CD14-positive monocyte (primary cell): ENCODE measurements around the gene HCRTR1. TPM values are rescaled to one million over a fixed set of nuclear protein-coding genes. Genes with fewer than 3 reads are reported as not detected.
A peak's percentile ranks its signal among the peaks of the same experiment; 100 is the strongest.

Experiments
- DNase-seq, 3 donors: peaks; one replicate each; pipeline ENCODE4 v3.0.0-alpha.2; 2011 to 2022
- H2AFZ ChIP-seq: 2 replicates; pipeline ENCODE4 v1.6.0; 2012; ENCODE audit warnings: mild to moderate bottlenecking, low read depth, low read length, inconsistent platforms; ENCODE audit not compliant: insufficient read depth, poor library complexity, severe bottlenecking
- H3K27ac ChIP-seq, 2 donors: 1 replicate in 1 of 2; 2 replicates in 1 of 2; pipeline ENCODE4 v1.5.1; 2012 to 2013; ENCODE audit warnings: low read length in 2 of 2, control low read depth in 1 of 2, inconsistent platforms in 1 of 2, low read depth in 1 of 2, mild to moderate bottlenecking in 1 of 2
- H3K27me3 ChIP-seq, 2 donors: one replicate each; pipeline versions ENCODE4 v1.6.0 to v1.6.1; 2011 to 2013; ENCODE audit warnings: low read length in 2 of 2; ENCODE audit not compliant: control insufficient read depth in 2 of 2, insufficient read depth in 2 of 2
- H3K36me3 ChIP-seq, 2 donors: replicated peaks in 1 of 2; 1 replicate in 1 of 2; 2 replicates in 1 of 2; pipeline versions ENCODE4 v1.5.1 to v1.6.1; 2012 to 2013; ENCODE audit warnings: low read length in 2 of 2, control low read depth in 1 of 2, inconsistent platforms in 1 of 2, mild to moderate bottlenecking in 1 of 2; ENCODE audit not compliant: insufficient read depth in 2 of 2, control insufficient read depth in 1 of 2
- H3K4me1 ChIP-seq, 2 donors: 1 replicate in 1 of 2; 2 replicates in 1 of 2; pipeline versions ENCODE4 v1.5.1 to v1.6.1; 2012 to 2013; ENCODE audit warnings: low read length in 2 of 2, control low read depth in 1 of 2, inconsistent platforms in 1 of 2, mild to moderate bottlenecking in 1 of 2, moderate library complexity in 1 of 2; ENCODE audit not compliant: insufficient read depth in 2 of 2, control insufficient read depth in 1 of 2
- H3K4me2 ChIP-seq: replicated peaks from 2 replicates; pipeline ENCODE3; 2012; ENCODE audit warnings: low read length, moderate library complexity, mild to moderate bottlenecking; ENCODE audit not compliant: poor library complexity, severe bottlenecking; ENCODE audit errors: extremely low read depth
- H3K4me3 ChIP-seq, 3 experiments: fragments of 200-600 bp in 1 of 3; sonication (generic) in 1 of 3; replicated peaks in 1 of 3; 1 replicate in 2 of 3; 2 replicates in 1 of 3; pipeline ENCODE4 v1.5.1; 2011 to 2013; ENCODE audit warnings: low read length in 3 of 3, mild to moderate bottlenecking in 3 of 3, control low read depth in 2 of 3, low read depth in 2 of 3, inconsistent platforms in 1 of 3, moderate library complexity in 1 of 3
- H3K79me2 ChIP-seq: 2 replicates; pipeline ENCODE4 v1.6.0; 2012; ENCODE audit warnings: mild to moderate bottlenecking, control low read depth, inconsistent platforms, low read length, moderate library complexity; ENCODE audit not compliant: insufficient read depth
- H3K9ac ChIP-seq: 2 replicates; pipeline ENCODE4 v1.6.0; 2017; ENCODE audit warnings: low read length, mild to moderate bottlenecking; ENCODE audit not compliant: insufficient read depth, poor library complexity, severe bottlenecking
- H3K9me3 ChIP-seq, 2 donors: replicated peaks in 1 of 2; 1 replicate in 1 of 2; 2 replicates in 1 of 2; pipeline versions ENCODE4 v1.5.1 to v1.6.1; 2012 to 2013; ENCODE audit warnings: low read length in 2 of 2, control low read depth in 1 of 2; ENCODE audit not compliant: control insufficient read depth in 1 of 2, insufficient read depth in 1 of 2
- H4K20me1 ChIP-seq: 2 replicates; pipeline ENCODE4 v1.6.0; 2012; ENCODE audit warnings: mild to moderate bottlenecking, low read length, control low read depth, moderate library complexity; ENCODE audit not compliant: insufficient read depth
- H3K27ac Mint-ChIP-seq, 7 donors: one replicate each; pipeline ENCODE4 v1.8.0; 2020; ENCODE audit warnings: mild to moderate bottlenecking in 7 of 7, mixed read lengths in 7 of 7, moderate library complexity in 6 of 7, inconsistent platforms in 2 of 7
- H3K27me3 Mint-ChIP-seq, 3 donors: one replicate each; pipeline ENCODE4 v1.8.0; 2021 to 2022; ENCODE audit warnings: low read depth in 3 of 3, mild to moderate bottlenecking in 3 of 3, mixed read lengths in 3 of 3, moderate library complexity in 3 of 3, inconsistent platforms in 1 of 3
- H3K36me3 Mint-ChIP-seq, 2 donors: one replicate each; pipeline ENCODE4 v1.8.0; 2020; ENCODE audit warnings: mixed read lengths in 2 of 2, inconsistent platforms in 1 of 2, mild to moderate bottlenecking in 1 of 2
- H3K4me1 Mint-ChIP-seq: one replicate; pipeline ENCODE4 v1.8.0; 2020; ENCODE audit warnings: mild to moderate bottlenecking, mixed read lengths
- H3K4me3 Mint-ChIP-seq, 2 donors: one replicate each; pipeline ENCODE4 v1.8.0; 2020; ENCODE audit warnings: mild to moderate bottlenecking in 2 of 2, mixed read lengths in 2 of 2, moderate library complexity in 1 of 2
- H3K9me3 Mint-ChIP-seq, 7 donors: one replicate each; pipeline ENCODE4 v1.8.0; 2020 to 2022; ENCODE audit warnings: mixed read lengths in 7 of 7, mild to moderate bottlenecking in 6 of 7, moderate library complexity in 6 of 7, inconsistent platforms in 2 of 7
- CTCF ChIP-seq: fragments of 200-600 bp; IDR thresholded peaks from one replicate; pipeline ENCODE4 v1.8.0; 2022; ENCODE audit warnings: antibody characterized with exemption, mild to moderate bottlenecking
- WGBS: methylation state at CpG from one replicate; pipeline ENCODE4 v1.1.5; 2013; ENCODE audit warnings: missing lambda C conversion rate; ENCODE audit not compliant: insufficient coverage; 5-methylcytosine and 5-hydroxymethylcytosine counted together
- intact Hi-C, 2 donors: fragments of 100-400 bp; cut with micrococcal nuclease; formaldehyde crosslinking; loops; one replicate each; pipeline versions ENCODE4 v1.15.0 to v1.15.1; 2023
- polyA plus RNA-seq, 3 donors: library from polyadenylated mRNA; depleted of rRNA in 1 of 3; unstranded in 2 of 3; stranded (reverse) in 1 of 3; fragments of 300-500 nt in 2 of 3; fragments of >200 nt in 1 of 3; fragmentation: Illumina TruSeq in 2 of 3; gene quantifications; 1 replicate in 2 of 3; 2 replicates in 1 of 3; pipeline ENCODE4 v1.2.3, GENCODE V29; 2012 to 2021

HCRTR1 gene
- polyA plus RNA-seq, 3 donors = not detected

GRCh38 chr1:31624731-31625514 lies 7.4 kb downstream of the HCRTR1 start:
- H3K9me3 Mint-ChIP-seq = peaks cover 0 to 2% (median 0%) of the 10 kb centered on the region in 7 donors
- H3K27me3 Mint-ChIP-seq = peaks cover 0 to 3% (median 0%) of the 10 kb centered on the region in 3 donors
- H3K4me3 Mint-ChIP-seq = no peak overlapping the region
- 96% methylated on average over 5 of the region's 16 CpGs for WGBS
- Histone ChIP-seq H3K9ac (no peak overlapping the region), H3K4me2 (no peak overlapping the region), H3K27me3 (no peaks in the 10 kb centered on the region), H2AFZ (no peak overlapping the region), H3K4me1 (peaks cover 9 to 14% of the 10 kb centered on the region in 2 donors), H3K4me3 (no peak overlapping the region), H3K36me3 (peaks cover 25 to 37% of the 10 kb centered on the region in 2 donors), H3K9me3 (no peaks in the 10 kb centered on the region), H3K79me2 (no peaks in the 10 kb centered on the region), H3K27ac (peak overlapping the region in 1 of 2 donors; percentile 48), H4K20me1 (no peaks in the 10 kb centered on the region)
- no peak for DNase-seq
- H3K27ac Mint-ChIP-seq = peak overlapping the region in 5 of 7 donors; percentile 12 to 65 (median 31)
- peaks cover 42 to 43% of the 10 kb centered on the region in 2 donors for H3K36me3 Mint-ChIP-seq
- H3K4me1 Mint-ChIP-seq = peaks cover 16% of the 10 kb centered on the region
- intact Hi-C loops = no loop called here
- TF ChIP-seq CTCF = no peak

- Histone ChIP-seq H3K4me1 (peaks cover 9 to 14% of the 10 kb centered on the region in 2 donors), H3K27ac (no peak overlapping the region), H3K9ac (no peak overlapping the region), H3K9me3 (no peaks in the 10 kb centered on the region), H3K27me3 (no peaks in the 10 kb centered on the region), H3K4me3 (no peak overlapping the region), H2AFZ (no peak overlapping the region), H3K36me3 (peaks cover 33 to 44% of the 10 kb centered on the region in 2 donors), H4K20me1 (no peaks in the 10 kb centered on the region), H3K79me2 (no peaks in the 10 kb centered on the region), H3K4me2 (no peak overlapping the region)
- no peak overlapping the region for H3K4me3 Mint-ChIP-seq
- H3K4me1 Mint-ChIP-seq = peaks cover 16% of the 10 kb centered on the region
- peaks cover 0 to 2% (median 0%) of the 10 kb centered on the region in 7 donors for H3K9me3 Mint-ChIP-seq
- H3K27ac Mint-ChIP-seq = peak overlapping the region in 2 of 7 donors; percentile 51 to 65
- intact Hi-C loops = no loop called here
- peaks cover 50 to 51% of the 10 kb centered on the region in 2 donors for H3K36me3 Mint-ChIP-seq
- DNase-seq = peak in 1 of 3 donors; percentile 23
- no peak for TF ChIP-seq CTCF
- peaks cover 0 to 3% (median 0%) of the 10 kb centered on the region in 3 donors for H3K27me3 Mint-ChIP-seq
- 100% methylated on average over 3 of the region's 4 CpGs for WGBS
Measured at GRCh38 chr1:31625561-31626222, 8.2 kb downstream of the HCRTR1 start.
